Ecto neural progenitor cell (in vitro differentiated cells): Measurements from ENCODE around the gene ASTN2.

ENCODE experiments used
- DNase-seq: peaks from one replicate; pipeline ENCODE4 v3.0.0-alpha.2; 2018; ENCODE audit warnings: low spot score

The ASTN2 gene

DNA sequence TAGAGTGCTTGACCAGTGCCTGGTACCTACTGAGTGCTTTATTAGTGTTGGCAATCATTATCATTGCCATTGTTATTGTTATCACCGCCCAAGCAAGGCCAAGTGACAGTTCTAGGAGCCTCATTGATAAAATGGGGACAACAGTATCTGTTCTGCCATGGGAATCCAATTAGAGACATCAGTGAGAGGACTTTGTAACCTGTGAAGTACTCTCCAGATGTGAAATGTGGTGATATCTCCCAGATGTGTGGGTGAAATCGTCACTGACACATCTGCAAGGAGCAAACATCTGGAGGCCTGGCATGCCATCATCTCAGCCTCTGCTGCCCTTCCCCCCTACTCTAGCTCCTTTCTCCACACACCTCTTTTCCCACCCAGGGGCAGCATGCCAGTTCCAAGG, 1000.5 kb downstream of the ASTN2 start:
- DNase-seq, result no peak

DNA sequence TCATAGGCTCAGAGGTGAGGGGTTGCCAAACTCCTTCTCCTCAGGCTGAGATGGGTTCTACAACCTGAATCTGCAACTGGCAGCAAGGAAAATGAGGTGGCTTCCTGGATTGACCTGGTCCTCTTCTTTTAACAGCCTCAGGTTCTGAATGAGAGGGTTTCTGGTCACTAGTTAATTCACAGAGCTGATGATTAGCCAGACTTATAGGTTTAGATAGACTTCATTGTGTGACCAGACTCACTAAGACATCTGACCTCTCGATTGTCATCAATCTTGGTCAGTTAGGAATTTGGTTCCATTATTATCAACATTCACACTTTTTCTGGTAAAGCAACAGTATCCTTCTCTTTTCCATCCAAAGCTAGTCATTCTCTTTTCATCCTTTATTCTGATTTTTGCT, 1003.4 kb downstream of the ASTN2 start:
- DNase-seq, result no peak

DNA sequence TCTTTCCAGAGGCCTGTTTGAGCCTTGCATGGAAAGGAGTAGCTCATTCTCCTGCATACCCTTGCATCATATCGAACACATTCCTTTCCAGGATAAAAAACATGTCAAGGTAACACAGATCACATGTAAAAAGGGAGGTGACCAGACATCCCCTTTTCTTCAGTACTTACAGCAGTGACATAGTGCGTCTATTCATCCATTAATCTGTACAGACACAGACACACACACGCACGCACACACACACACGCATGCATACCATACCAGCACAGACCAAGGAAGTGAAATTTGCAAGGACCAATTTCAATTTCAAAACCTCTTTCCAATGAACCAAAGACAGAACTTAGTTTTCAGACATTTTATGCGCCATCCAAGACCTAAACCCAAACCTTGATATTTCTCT, 1005.2 kb downstream of the ASTN2 start:
- DNase-seq, result no peak

DNA sequence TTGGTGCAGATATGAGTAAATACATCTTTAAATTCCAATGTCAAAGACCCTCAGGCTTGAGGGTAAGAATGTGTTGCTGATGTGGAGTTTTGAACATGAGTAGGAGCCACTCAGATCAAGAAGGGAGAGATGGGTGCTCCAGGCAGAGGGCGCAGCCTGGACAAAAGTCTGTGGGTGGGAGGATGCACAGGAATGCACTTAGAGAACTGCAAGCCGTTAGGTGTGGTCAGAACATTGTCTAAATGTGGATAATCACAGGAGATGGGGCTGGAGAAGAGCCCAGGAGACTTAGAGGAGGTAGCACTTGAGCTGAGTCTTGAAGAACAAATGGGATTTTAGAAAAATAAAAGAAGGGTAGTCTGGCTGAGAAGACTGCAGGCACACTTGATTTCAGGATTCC, 1005.7 kb downstream of the ASTN2 start:
- DNase-seq, result no peak

DNA sequence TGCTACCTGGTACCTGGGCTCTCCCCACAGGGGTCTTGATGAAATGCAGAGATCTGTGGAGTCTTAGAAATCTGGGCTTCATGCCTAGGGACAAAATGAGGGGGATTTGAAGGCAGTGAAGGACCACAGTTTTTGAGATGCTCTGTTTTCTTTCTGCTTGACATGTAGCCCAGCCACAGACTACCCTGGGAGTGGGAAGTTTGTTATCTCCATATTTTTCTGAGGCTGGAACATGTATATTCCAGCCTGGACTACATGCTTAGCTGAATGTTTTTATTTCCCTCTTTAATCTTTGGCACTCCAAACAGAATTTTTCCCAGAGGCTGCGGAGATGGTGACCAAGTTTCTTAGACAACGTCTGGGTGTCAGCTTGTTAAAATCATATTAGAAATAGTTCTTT, 1008.4 kb downstream of the ASTN2 start:
- no peak for DNase-seq

DNA sequence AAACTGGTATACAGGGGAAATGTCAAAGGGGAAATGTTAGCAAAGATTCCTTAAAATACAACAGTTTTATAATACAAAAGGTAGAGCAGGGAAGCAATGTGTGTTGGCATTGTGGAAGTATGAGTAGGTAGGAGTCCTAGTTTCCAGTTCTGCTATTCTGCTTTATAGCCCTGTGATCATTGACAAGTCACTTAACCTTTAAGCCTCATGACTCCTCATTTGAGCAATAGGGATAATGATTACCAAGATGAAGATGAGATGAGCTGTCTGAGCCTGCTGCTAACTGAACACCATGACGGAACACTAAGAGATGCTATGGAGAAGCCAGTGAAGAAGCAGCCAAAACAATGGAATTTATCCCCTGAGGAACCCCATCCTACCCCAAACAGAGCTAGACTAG, 1009.5 kb downstream of the ASTN2 start:
- DNase-seq, result no peak

DNA sequence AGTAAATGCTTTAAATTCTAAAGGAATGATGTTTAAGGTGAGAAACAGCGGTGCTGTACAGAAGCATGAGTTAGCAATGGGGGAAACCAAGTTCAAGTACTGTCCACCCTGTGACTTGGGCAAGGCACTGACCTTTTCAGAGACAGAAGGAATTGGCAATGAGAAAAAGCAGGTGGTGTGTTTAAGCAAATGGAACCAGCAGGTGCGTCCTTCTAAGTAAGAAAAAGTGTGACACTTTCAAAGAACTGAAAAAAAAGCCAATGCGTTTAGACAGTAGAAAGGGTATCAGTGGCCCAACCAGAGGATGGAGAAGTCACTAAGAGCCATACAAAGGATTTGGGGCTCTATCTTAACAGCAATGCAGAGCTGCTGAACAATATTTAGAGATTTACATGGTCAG, 1010.6 kb downstream of the ASTN2 start:
- DNase-seq, result no peak

DNA sequence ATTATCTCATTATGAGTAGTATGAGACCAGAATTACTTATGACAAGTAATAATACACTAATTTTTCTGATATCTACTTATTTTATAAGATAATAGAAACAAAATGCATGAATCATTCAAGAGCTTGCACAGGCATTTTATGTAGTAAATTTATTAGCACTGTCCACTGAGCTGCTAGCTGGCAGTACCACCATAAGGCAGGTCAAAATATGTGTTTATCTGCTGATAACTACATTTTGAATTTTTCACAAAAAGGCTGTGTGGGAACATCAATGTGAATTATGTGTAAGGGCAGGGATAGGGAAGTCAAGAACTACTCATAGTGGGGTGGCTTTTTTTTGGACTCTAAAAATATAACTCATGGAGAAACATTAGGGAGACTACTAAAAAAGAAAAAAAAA, 1011.7 kb downstream of the ASTN2 start:
- DNase-seq, result no peak

DNA sequence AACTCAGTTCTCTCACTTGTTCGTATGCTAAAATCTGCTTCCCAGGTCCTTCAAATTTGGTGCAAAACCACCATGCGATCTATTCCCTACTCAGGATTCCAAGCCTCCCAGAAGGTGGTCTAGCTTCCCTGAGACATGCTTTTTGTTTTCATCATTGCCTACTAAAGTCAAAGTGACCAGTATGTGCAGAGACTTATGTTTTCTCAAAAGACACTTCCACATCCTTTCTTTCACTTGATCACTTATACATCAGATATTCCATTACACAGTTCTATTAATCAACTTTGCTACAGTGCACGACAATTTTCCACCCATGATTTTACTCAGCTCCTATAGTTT, 1019.2 kb downstream of the ASTN2 start:
- DNase-seq, result no peak

DNA sequence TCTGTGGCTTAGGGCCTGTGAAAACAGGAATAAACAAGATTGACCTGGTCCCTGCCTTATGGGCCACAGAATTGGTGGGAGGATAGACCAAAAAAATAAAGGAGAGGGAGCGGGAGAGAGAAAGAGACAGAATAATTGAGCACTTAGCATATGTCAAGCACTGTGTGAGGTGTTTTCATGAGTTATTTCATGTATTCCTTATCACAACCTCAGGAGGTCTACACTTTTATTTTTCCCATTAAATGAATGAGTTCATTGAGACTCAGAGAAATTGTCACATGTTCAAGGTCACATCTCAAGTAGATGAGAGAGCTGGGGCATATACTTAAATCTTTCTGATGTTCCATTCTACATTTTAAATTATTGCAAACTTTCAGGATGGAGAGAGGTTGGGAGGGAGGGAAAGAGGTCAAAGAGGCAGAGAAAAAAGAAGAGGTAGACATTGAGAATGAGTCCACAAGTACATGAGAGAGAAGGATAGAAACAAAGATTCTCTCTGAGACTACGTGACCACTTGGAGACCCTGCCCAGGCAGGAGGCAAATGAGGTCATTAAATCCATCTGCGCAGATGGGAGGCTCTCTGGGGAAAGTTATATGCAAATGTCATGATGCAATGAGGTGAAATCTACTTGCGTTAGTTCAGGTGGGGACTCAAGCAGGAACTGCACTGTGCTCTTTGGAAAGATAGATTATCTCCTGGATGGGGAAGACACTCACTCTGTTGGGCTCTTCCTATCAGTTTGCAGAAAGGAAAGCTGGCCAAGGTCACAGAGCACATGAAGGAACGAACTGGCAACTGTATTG, 1019.8 kb downstream of the ASTN2 start:
- no peak for DNase-seq

DNA sequence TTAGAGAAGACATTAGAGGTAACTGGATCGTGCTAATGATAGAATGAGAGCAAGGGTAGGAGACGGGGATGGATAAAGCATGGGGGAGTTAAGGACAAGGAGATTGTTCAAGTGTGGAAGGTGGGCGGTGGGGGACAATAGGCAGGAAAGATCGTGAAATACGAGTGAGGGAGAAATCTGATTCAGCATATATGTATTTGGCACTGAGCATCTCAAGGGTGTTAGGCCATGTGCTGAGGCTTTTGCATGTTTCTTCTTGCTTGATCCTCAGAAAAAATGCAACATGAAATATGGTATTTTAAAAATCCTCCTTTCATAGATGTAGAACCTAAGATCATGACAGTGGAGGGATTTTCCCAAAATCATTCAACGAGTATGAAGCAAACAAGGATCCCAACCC, 1020.8 kb downstream of the ASTN2 start:
- DNase-seq, result no peak

DNA sequence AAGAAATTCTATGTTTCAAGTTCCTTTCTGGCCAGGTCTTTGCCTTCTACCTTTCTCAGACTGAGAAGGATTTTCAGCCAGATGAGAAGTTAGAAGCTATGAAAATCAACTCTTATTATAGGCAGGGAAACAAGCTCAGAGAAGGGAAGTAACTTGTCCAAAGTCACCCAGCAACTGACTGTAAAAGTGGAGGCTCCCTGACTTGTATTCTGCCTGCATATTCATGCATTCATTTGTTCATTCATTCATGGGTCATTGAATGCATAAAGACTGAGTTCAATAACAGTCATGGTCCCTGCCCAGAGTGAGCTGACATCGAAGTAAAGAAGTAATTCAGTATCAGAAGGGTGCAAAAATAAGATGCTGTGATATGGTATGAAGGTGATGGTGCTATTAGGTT, 1021.7 kb downstream of the ASTN2 start:
- no peak for DNase-seq

DNA sequence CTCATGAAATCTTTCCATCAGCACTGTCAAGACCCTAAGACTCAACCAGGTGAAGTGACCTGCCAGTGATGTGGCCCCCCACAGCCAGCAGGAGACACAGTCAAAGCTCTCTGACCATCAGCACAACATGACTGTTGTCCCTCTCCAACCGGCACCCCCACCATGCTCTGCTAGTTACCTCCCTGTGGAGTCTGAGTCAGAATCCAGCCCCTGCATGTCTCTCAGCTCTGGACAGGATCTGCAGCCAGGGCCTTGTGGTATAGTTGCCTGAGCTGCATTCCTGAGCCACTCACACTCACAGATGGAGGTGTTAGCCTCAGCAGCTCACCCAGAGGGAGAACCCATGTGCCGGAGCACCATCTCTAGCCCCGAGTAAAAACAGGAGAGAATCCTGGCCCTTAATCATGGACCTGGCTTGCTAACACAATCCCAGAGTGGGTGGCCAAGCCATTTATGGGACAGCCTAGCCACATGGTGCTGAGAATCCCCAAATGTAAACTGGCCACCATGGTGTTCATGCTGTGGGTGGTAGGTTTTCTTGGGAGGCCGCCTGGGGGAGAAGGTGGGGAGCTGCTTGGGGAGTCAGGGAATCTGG, 1023.5 kb downstream of the ASTN2 start:
- no peak for DNase-seq

DNA sequence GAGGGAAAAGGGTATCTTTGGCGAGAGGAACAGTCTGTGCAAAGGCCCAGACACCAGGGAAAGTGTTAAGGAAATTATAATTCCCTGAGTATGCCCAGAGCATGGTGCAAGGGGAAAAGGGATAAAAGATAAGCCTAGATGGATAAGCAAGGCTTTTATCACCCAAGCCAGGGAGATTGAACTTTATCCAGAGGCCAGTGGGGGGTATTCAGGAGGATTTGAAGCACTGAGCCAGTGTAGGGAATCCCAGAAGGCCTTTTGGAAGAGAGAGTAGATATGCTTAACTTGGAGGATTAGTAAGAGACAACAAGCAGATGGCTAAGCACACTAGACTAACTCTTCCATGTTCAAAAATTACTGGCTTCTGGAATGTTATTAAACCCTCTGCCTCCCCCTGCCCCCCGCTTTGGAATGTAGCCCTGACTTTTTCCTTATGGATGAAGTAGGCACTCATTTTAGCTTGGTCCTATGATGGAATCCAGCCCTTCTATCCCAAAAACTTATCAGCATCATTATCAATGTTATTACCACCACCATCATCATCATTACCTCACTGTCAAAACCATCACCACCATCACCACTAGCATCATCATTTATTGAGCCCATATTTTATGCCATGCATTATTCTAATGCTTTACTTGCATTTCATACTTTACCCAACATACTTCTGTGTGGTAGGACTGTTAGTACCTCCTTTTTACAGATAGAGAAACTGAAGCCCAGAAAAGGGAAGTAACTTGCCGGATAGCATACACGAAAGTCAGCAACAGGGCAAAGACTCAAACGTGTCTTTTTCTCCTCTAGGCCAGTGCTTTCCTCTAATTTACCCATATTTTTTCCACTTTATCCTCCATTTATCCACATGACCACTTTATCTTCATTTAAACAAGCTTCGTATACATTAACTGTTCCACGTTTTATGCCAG, 1024.3 kb downstream of the ASTN2 start:
- no peak for DNase-seq

DNA sequence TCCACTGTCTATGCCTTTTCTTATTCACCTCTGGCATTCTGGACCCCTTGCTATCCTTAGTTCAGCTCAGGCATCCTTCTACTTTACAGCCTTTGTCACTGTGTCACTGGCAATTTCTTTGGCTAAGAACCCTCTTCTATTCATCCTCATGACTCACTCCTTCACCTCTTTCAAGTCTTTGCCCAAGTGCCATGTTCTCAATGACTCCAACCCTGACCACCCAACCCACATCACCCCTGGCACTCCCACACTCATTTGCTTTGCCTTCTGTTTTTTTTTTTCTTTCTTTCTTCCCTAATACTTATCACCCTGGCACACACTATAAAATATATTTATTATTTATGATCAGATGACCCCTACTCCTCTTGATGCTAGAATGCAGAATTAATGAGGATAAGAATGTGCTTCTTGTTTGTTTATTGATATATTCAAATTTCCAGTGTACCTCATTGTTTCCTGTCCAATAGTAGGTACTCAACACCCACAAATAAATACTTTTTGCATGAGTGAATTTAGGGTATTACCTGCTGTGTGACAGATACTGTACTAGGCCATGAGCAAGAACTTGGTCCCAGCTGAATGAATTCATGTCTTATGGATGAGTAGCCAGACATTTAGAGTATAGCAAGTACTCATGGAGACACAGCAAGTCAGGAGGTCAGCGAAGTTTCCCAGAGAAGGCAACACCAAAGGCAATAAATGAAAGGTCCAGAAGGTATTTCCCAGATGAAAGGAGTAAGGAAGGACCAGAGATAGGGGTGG, 1025.1 kb downstream of the ASTN2 start:
- DNase-seq, result no peak

DNA sequence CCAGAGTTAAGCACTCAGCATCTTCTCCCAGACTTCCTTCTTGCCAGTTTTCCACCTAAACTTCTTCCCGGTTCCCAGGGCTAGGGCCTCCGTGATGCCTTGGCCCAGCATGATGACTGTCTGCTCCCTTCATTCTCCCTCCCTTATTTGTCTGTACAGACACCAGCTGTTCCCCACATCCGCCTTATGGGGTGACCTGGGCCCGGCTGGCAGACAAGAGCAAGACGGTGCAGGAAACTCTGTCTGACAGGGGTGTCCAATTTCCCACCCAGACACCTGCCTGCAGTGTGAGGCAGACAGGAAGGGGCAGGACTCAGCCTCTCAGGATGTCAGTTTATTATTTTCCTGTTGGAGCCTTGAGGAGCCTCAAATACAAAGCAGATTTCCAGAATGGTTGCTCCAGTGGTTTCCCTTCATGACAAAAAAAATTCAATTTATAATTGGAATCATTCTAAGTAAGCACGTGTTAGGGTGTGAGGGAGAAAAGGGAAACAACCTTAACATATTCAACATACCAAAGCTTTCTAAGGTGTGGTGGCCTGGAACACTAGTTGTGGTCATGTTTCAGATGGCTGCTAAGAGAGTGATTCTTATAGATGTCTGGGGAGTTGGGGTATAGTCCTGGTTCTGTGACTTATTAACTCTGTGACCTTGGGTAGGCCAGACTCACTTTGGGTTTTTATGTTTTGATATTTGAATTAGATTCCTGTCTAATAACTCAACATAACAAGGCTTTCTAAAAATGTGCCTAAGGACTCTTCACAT, 1026.7 kb downstream of the ASTN2 start:
- no peak for DNase-seq

DNA sequence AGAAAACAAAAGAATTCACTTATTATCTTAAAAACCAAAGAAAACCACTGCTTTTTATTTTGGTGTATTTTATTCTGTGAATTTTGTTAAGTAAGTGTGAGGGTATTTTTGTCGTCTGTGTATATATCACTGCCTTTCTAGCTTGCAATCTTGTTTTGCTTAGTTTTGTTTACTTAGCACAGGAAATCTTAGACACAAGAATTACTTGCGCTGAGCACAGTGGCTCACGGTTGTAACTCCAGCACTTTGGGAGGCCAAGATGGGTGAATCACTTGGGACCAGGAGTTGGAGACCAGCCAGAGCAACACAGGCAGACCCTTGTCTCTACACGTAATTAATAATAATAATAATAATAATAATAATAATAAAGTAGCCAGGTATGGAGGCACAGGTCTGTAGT, 1030.9 kb downstream of the ASTN2 start:
- DNase-seq, result no peak

DNA sequence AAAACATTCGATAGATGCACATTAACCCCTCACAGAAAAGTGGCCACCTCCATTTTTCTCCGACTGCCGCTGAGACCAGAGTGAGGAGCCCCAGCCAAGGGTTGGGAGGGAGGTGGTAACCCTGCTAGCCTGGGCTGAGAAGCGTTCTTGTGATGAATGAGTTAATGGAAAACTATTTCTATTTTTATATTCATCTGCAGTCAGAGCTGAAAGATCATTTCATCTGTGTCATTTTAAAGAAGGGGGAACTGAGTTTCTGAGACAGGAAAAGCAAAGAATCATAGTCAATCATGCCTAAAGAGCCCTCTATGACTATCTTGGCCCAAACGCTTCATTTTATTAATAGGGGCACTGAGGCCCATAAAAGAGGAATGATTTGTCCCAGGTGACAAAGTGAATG, 1031.7 kb downstream of the ASTN2 start:
- DNase-seq, result no peak

DNA sequence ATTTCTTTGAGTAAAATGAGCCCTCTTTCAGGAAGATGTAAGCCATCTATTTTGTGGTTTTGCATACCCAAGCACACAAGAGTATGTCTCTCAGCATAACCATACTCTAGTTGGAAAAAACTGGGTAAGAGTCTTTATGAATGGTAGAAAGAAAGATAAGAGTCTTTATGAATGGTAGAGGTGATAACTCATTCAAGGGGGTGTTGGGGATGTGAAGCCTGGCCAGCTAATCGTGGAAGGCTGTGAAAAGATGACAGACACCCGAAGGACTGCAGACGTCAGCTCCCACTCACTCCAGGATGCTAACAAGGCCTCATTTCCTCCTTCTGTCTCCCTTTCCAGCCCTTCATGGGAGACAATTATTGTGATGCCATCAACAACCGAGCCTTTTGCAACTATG, 1032.8 kb downstream of the ASTN2 start:
- DNase-seq, result no peak

DNA sequence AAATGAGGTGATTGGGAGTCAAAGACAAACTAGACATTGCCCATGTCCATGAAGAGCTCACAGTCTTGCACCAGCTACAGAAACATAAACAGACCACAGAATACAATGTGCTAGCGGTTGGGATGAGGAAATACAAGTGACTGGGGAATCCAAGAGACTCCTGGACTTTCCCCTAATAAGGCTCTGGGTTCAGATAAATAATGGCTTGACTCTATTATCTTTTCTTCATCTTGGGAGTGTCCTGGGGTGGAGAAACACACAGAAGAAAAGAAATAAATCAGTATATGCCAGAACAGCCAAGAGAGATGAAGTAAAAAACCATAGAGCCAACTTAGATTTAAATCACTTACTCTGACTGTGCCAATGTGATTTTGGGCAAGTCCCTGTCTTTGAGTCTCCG, 1033.5 kb downstream of the ASTN2 start:
- no peak for DNase-seq

DNA sequence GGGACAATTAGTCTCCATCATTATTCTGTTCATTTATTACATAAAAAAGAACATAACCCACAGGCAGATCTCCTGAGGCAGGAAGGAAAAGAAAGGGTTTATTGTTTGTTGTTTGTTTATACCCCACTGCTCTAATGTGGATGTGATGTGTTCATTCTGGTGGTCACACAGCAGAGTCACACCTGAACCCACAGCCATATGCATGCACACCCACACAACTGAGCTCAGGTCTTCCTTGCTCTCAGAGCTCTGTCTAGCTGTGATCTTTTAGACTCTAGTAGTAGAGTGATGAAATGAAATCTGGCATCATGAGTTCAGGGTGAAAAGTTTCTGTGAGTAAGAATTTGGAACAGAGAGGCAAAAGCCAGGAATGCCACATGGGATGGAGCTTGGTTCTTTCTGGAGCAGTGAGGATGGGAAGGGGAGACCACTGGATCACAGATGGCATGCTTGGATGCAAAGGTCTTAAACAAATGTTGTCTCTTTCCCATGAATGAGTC, 1034.3 kb downstream of the ASTN2 start:
- DNase-seq, result no peak
